DMS53 (cell line): ENCODE measurements around the gene HACE1.
"Not testable (repeated sequence)": the region's sequence is repeated elsewhere in the genome, so short reads cannot be mapped to it uniquely, and the experiment has no call there.

ENCODE experiments used
- DNase-seq: peaks from one replicate; lab custom pipeline; 2025; lab: John Stamatoyannopoulos, UW

Gene HACE1

DNA sequence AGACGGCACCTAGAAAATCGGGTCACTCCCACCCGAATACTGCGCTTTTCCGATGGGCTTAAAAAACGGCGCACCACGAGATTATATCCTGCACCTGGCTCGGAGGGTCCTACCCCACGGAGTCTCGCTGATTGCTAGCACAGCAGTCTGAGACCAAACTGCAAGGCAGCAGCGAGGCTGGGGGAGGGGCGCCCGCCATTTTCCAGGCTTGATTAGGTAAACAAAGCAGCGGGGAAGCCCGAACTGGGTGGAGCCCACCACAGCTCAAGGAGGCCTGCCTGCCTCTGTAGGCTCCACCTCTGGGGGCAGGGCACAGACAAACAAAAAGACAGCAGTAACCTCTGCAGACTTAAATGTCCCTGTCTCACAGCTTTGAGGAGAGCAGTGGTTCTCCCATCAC, 122.2 kb downstream of the HACE1 start:
- DNase-seq, result not testable (repeated sequence)

DNA sequence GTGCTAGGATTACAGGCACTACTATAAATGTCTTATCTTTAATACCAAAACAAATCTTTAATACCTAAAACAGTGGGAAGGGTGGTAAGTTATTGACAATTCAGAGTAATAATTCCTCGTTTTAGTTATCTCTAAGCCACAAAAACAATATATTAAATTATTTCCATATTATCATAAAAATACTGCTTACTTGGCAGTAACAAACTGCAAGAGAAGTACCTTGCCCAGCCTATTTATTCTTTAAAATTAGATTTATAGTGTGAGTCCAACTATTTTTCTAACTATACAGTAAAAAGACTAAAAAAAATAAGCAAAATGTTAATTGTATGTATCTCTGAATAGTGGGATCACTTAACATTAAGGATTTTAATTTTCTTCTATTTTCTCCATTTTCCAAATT, 123.2 kb downstream of the HACE1 start:
- DNase-seq, result no peak

DNA sequence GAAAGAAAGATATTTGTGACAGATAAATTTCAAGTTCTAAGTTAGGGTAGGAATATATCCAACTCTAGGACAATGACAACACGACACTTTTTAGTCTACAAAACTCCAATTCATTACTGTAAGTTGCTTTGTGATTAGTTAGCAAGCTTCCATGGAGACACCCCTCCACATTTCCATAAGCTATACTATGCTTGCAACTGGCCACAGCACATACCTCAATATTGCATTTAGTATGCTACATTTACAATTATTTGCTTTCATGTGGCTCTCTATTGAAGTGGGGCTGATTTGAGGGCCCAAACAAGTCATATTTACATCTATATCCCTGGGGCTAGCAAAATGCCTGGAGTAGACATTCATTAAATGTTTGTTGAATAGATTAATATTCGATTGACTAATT, 129.3 kb downstream of the HACE1 start:
- no peak for DNase-seq

DNA sequence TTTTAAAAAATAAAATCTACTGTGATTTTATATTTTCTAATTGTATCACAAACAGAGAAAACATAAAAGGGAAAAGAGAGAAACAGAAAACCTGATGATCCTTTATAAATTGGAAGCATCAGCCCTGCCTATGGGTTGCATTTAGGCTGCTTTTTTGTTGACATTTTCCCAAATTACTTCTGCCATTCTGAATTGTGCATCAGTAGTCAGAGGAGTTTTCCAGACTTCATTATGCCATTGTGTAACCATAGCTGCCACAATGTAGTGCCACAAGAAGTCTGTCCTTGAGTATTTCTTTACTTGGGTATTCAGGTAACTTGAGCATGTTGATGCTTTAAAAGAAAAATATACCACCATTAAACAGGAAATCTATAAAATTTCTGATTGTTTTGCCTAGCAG, 130.3 kb downstream of the HACE1 start:
- DNase-seq, result no peak

DNA sequence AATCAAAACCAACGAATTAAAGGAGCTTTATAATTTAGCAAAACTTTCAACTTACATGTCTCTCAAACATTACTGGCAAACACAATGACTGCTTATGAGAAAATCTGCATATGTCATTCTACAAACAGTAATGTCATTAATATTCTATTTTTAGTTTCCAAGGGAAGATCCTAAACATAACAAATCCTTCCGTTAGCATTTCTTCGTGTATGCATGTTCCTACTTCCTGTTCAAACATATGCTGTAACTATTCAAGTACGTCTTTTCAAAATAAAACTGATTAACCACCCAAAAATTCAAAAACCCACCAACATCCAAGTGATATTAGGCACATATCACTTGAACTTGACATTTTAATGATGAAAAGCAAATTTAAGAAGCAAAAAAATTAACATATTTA, 131.3 kb downstream of the HACE1 start:
- DNase-seq, result no peak

DNA sequence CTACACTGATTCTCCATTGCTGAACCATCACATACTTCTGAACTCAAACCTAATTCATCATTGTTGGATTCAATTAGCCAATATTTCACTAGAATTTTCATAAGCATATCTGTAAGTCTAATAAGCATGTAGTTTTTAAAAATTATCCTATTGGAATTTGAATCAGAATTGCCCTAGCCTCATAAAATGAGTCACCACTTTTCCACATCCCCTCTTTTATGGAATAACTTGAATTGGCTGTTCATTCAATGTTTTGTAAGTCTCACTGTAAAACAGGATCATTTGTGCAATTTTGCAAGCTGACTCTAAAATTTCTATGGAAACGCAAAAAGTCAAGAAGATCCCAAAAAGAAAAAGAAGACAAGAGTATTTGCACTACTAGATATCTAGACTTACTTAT, 141.0 kb downstream of the HACE1 start:
- no peak for DNase-seq

DNA sequence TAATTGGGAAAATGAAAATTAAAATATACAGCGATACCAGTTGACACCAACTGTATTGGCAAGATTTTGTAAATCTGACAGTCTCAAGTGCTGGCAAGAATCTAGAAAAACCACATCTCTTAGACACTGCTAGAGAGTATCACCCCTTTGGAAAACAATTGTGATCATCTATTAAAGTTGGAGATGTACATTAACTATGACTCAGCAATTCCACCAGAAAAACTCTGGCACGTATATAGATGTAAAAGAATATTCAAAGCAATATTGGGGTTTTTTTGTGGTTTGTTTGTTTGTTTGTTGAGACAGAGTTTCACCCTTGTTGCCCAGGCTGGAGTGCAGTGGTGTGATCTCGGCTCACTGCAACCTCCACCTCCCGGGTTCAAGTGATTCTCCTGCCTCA, 142.9 kb downstream of the HACE1 start:
- no peak for DNase-seq

DNA sequence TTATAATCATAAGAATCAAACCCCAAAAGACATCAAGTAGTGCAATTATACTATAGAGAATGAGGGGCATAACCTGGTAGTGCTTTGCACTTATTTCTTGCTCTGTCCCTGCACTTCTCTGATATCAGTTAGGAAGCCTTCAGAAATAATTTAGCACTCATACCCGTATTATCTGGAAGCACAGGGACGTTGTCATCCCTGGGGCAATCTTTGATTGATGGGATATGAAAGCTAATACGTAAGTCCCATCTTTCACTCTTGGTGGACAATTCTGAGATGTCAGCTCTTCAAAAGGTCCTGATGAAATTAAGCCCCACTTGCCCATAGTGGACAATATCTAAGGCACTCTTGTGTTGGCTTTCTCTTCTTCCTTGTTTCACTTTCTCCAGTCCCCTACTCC, 144.9 kb downstream of the HACE1 start:
- DNase-seq, result no peak

DNA sequence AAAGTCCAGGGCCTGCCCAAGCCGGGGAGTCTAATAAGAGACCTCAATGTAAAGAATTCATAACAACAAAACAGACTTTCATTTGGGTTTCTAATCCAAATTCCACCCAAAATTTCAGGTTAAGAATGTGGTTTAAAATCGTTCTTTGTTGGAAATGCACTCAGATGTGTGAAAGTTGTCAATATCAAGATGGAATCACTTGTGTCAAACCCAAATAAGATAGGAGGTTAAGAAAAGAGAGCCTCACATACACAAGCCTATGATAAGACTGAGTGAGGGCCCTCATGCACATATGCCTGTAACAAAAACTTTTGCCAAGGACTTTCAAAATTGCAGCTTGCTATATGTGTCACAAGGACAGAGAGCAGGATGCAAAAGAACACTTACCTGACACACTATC, 145.7 kb downstream of the HACE1 start:
- DNase-seq, result no peak

DNA sequence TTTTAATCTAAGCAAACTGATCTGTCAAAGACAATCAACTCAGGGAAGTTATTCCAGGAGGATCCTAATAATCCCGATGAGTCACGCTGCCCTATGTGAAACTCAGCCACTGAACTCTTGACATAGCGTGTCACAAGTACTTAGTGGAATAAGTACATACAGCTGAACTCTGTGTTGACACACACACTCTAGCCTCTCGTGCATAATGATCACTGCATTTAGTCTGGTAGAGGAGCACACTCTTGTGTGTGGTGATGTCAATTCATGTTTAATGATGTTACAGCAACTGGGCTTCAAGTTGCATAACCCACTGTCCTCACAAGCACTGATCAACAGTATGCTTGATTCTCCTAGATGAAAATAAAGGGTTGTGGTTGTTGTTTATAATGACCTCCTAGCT, 148.3 kb downstream of the HACE1 start:
- DNase-seq, result peak; percentile 97

DNA sequence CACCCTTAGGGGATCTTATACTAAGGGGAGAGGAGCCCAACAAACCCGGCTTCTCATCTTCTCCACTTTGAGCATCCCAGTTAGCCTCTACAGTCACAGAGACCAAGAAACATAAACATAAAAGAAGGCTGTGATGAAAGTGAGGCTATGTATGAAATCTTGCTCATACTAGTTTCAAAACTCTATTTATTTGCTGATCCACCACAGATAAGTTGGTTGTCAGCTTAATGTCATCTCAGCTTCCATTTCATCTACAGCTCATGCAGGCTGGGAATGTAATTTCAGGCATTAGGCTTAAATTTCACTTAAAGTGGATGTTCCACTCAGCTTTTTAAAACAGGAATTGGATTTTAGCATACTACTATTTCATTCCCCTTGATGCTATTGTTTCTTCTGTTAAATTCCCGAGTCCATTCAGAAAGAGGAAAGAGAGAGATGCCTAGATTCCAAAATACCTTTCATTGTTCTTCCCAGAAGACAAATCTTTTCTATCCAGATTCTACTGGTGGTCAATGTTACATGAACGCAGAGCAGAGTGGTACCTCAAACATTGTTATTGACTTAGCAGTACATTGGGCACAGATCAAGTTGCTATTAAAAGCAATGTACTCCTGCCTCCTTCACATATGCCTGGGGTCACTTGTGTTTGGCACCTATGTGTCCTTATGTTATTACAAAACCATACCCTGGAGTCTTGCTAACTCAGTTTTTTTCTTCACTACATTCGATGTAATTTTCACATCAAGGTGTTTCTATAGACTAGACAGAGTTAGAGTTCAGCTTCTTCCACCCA, 149.0 kb downstream of the HACE1 start:
- DNase-seq, result peak; percentile 81

DNA sequence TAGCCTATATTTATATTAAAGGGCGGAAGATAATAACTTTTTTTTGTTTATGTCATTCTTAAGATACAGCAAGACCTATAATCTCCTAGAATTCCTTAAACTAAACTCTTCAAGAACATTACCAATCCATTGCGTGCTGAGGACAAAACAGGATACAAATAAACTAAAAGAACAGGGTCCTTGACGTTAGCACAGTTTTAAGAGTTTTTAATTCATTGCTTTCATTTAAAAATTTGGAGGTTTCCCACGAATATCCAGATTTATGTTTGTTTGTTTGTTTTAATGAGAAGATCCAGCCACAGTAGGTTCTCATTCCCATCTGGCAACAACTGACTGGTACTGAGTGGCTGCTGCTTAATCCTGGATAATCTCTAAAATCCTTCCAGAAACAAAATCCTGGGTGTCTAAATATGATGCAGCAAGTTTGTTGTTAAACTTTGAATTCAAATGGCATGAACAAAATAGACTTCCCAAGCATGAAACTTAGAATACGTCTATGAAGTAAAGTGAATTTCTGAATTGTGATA, 153.7 kb downstream of the HACE1 start:
- DNase-seq, result no peak

DNA sequence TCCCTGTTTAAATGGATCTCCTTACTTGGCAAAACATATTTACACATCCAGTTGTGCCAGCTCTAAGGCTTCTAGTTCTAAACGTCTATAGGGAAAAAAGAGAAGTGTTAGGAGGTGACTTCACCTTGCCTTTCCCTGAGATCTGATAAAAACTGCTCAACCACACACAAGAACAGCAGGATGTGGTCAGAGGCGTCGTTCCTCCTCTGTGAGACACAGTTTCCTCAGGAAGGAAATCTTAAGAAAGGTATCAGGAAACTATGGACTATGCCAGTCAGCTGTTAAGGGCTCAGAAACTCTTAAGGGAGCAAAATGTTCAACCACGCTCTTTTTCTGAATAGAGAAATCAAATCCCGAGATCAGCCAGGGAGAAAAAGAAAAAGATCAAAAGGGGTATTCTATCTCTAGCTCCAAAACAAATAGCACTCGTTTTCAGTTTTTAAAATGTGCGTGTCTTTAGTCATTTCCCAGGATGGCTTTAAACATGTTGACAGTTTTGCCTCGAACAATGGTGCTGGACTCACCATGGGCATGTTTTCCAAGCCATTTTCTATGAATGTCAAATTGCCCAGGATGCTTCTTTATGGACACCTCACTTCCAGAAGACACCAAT, 154.5 kb downstream of the HACE1 start:
- no peak for DNase-seq

DNA sequence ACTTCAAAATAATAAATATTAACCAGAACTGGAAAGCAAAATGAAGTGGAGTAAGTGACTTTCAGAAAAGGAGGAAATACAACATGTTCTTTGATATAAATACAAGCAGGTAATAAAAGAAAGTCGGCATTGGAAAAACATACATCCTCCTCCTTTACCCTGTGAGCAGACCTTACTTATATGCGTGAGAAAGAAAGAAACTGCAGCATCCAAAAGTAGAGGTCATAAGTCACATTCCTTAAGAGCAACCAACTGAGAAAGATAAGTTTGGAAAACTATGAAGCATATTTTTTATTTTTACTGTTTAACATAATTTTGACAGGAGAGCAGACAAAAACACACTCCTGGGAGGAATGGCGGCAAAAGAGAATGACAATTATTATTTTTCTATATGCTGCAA, 155.5 kb downstream of the HACE1 start:
- DNase-seq, result no peak

DNA sequence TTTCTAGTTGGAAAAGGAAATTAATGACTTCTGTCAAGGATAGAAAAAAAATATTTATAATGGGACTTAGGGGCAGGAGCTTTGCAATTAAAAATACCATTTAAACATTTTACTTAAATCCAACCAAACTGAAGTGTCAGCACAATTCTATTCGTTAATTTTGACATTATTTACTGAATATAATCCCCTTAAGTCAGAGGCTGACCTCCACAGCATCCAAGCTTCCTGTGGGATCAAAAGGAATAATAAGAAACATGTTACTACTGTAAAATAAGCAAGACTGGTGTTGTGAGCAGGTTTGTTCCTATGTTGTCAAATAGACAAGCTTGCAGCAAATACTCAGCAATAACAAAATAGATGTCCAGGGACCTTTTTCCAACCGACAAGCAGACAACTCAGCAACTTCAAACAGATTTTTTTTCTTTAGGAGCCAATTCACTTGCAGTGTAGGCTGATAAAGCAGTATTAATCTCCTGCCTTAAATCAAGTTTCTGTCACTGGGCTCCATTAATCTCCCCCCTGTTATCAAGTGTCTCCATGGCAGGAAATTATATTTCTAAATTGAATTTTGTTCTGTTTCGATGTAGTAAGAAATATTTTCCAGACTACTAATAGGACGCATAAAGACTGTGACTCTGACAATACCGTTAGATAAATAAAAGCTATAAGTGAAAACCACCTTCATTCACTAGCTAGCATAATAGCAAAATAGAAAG, 157.4 kb downstream of the HACE1 start:
- DNase-seq, result no peak

DNA sequence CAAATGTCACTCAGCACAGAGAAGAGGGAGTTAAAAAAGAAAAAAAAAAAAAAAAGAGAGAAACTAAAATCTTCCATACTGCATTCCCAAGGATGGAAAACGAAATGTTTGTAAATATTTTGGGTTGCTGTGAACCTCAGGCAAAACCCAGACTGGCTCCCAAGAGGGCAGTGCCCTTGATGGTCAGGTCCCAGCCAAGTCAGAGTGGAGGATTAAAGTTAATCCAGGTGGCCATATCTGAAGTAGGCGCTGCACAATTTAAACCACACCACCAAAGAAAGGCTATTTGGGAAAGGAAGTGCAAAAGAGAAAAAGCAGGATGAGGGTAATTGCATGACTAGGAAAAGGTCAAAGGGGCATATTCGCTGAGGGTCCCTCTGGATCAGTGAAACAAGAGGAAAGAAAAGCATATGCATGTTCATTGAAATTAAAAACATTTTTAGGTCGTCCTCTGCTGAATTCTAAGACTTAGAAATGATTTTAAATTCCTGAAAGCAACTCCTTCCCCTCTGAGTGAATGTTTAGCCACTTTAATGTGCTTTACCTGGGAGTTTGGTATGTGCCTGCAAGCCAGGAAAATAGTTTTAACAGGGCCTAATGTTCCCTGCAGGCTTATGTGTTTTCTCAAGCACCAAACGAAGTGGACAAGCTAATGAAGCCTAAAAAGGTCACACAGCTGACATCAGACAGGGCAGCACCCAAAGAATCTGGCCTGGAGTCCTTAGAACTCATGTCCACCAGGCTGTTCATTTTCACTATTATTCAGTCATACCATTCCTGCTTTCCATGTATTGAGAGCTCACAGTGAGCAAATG, 159.1 kb downstream of the HACE1 start:
- no peak for DNase-seq

DNA sequence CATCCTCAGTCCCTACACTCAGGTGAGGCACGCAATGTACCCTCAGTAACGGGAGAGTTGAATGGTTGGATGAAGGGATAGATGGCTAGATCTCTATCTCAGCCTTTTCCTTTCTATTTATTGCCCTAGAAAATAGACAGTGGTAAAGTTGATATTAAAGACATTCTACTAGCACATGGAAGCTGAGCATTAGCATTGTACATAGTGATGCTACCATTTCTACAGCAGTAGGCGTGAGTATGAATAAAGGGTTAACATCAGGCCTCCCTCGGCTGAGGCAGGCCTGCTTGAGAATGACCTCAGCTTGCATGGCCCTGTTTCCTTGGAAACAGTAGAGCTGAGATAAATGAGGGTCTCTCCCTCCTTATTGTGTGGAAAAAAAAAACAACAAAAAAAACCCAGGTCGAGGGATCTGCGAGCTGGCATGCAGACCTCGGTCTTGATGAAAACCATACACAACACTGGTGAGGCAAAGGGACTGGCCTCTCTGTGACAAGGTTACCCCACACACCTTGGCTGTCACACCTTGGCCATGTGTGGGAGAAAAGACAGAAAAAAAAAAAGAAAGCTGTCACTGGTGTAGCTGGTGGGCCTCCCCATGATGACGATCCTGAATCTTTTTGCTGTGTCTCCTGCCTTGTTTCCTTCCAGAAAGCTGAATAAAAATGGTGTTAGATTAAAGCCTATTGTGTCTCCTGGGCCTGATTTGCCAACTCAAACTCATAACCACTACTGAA, 160.0 kb downstream of the HACE1 start:
- no peak for DNase-seq

DNA sequence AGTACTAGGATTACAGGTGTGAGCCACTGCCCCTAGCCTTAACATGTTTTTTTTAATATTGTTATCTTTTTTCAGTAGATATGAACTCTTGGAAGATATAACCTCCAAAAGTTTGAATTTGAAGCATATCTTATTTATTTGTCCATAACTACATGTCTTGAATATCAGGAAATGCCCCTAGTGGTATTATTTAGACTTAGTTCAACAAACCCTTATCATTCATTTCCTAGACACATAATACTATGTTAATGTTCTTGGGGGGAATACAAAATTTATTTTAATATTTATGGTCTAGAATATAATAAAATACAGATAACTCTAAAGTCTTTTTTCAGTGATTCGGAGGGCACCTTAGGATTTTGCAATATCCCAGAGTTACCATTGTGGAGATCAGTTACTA, 160.7 kb downstream of the HACE1 start:
- DNase-seq, result no peak

DNA sequence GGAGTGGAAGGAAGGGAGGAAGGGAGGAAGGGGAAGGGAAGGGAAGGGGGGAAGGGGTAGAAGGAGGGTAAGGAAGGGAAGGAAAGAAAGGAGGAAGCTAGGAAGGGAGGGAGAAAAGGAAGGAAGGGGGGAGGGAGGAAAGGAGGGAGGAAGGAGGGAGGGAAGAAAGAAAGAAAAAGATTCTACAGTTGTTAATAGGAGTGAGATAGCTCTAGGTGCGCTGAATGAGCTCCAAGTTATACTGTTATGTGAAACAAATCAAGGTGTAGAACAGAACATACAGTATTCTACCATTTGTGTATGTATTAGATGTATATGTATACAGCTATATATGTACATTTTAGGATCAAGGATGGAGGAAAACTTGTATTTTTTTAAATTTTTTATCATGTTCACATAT, 167.7 kb downstream of the HACE1 start:
- no peak for DNase-seq

DNA sequence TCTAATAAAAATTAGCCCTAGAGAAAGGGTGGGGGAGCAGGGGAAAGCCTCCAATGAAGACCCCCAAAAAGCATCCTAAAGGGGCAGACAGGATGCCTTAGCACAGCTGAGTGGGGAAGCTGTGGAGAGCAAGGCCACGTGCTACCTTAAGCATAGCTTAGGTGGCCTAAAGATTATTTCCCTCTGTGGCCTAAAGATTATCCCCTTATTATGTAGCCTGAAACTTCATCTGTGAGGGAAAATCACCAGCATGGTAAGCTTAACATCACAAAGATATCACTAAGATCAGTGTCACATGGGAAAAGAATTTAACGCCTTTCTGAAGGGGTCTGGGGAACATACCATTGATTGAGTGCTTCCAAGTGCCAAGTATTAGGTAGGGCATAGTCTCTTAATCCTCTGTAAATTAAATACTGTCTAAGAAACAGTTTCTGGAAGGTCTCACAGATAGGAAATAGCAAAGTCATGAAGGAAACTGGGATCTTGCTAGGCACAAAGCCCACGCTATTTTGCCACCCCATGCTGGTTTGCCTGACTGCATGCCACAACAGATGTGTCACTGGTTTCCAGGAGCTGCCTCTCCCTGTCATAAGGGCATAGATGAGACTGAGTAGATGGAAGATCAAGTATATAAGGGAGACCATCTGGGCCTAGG, 170.0 kb downstream of the HACE1 start:
- DNase-seq, result no peak
